ENCODE results near the gene PRKCH. TPM values are rescaled to one million over a fixed set of nuclear protein-coding genes. Genes with fewer than 3 reads are reported as not detected.
"Not testable (repeated sequence)": the region's sequence is repeated elsewhere in the genome, so short reads cannot be mapped to it uniquely, and the experiment has no call there.

Gene PRKCH
- polyA plus RNA-seq, 3 donors, result 5.1 to 19.7 (median 10.1) TPM

DNA sequence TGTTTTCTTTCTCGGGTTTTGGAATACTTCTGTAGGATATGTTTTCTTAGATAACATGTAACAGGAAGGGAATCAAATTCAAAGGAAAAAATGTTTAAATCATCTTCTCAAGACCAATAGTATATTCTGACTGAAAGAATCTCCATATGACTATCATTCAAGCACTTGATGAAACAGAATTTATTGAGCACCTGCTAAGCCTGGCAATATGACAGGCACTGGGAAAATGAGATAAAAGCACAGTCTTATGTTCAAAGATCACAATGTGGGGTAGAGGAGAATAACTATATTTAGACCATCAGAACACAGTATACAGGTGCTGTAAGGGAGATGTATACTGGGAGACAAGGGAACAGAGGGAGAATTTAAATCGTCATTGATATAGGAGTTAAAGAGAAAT, 21.2 kb upstream of the PRKCH start:
- no peak overlapping the region for H3K27ac ChIP-seq (ENCODE audit: low read depth, low read length)
- WGBS, 3 donors, result 38 to 49% (median 43%) methylated on average over 2 of the region's 2 CpGs

DNA sequence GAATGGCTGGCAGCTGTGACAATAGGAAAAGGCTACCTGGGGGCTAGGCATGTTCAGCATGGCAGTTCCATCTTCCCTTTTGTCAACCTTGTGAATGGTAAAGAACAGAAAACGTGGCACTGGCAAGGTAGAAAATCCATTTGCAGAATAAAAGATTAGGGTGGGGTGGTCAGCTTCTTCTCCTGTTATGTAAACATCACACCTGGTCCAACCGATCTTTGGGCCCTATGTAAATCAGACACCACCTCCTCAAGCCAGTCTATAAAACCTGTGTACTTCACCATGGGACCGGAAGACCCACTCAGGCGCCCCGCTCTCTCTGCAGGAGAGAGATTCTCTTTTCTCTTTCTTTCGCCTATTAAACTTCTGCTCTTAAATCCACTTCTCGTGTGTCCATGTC, 20.6 kb upstream of the PRKCH start:
- WGBS, 3 donors, result 88 to 89% (median 89%) methylated on average over 7 of the region's 7 CpGs
- H3K27ac ChIP-seq (ENCODE audit: low read depth, low read length), result no peak overlapping the region

DNA sequence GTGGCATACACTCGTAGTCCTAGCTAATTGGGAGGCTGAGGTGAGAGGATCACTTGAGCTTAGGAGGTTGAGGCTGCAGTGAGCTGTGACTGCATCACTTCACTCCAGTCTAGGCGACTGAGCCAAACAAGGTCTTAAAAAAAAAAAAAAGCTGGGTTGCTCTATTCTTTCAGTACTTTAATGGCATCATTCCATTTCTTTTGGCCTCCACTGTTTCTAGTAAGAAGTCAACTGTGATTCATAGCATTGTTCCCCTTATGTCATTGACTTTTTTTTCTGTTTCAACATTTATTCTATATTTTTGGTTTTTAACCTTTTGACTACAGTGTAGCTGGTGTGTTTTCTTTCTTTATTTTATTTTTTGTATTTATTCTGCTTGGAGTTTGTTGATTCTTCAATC, 16.7 kb upstream of the PRKCH start:
- WGBS, 3 donors, result 93 to 97% (median 94%) methylated on average over 2 of the region's 2 CpGs
- H3K27ac ChIP-seq (ENCODE audit: low read depth, low read length), result no peak overlapping the region

DNA sequence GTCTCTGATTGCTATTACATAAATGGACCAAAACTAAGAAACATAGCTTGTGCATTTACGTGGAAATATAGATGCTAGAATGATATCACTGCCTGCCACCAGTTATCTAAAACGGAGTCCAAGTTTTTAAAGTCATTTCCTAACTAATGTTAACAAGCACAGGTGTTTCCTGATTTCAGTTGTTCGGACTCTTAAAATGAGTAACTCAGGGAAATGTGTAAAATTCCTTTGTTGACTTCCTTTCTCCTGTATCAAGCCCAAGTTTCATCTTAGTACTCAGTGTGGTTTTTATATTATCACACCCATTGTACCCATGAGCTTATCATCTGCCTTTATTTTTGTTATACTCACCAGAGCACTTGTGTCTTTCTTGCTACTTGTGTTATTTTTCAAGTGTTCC, 13.2 kb upstream of the PRKCH start:
- H3K27ac ChIP-seq (ENCODE audit: low read depth, low read length), result no peak overlapping the region
- 25 to 39% (median 38%) methylated on average over 3 of the region's 3 CpGs for WGBS, 3 donors

DNA sequence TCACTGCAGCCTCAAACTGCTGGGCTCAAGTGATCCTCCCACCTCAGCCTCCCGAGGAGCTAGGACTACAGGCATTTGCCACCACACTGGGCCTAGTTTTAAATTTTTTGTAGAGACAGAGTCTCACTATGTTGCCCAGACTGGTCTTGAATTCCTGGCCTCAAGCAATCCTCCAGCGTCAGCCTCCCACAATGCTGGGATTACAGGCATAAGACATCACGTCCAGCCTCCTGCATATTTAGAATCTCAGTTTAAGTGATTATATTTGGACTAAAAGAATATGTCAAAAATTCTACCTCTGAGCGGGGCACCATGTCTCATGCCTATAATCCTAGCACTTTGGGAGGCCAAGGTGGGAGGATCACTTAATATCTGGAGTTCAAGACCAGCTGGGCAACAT, 12.7 kb upstream of the PRKCH start:
- 82 to 96% (median 89%) methylated on average over 4 of the region's 4 CpGs for WGBS, 3 donors
- not testable (repeated sequence) for H3K27ac ChIP-seq (ENCODE audit: low read depth, low read length)

DNA sequence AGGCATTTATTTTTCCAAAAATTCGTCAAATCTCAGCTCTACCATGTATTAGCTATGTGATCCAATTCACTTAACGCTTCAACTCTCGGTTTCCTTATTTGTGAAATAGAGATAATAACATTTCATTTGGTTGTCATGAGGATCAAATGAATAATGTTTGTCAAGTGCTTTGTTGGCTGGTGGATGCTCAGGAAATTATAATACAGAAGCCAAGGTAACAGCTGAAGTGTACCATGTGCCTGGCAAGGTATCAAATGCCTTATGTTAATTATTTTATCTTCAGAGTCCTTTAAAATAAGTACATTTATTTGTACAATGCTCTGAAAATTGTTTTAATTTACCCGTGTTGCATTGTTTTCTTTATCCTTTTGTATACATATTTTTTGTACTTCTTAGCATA, 6.1 kb upstream of the PRKCH start:
- H3K27ac ChIP-seq (ENCODE audit: low read depth, low read length), result no peak overlapping the region
- 83 to 84% (median 84%) methylated on average over 4 of the region's 4 CpGs for WGBS, 3 donors

DNA sequence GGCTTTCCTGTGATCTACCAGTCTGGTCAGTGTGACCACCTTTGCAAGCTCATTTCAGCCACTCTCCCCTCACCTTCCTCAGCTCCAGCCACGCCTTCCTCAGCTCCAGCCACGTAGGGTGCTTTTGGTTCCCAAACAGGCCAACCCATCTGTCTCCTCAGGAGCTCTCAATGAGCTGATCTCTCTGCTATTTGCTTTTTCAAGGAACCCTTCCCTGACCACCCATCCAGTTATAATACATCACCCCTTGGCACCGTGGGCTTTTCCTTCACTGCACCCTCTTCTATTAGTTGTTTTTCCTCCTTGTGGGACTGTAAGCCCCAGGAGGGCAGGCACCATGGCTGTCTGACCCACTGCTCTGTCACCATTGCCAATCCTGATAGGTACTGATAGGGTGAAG, 2.3 kb upstream of the PRKCH start:
- WGBS, 3 donors, result 86 to 89% (median 89%) methylated on average over 3 of the region's 3 CpGs
- no peak overlapping the region for H3K27ac ChIP-seq (ENCODE audit: low read depth, low read length)

DNA sequence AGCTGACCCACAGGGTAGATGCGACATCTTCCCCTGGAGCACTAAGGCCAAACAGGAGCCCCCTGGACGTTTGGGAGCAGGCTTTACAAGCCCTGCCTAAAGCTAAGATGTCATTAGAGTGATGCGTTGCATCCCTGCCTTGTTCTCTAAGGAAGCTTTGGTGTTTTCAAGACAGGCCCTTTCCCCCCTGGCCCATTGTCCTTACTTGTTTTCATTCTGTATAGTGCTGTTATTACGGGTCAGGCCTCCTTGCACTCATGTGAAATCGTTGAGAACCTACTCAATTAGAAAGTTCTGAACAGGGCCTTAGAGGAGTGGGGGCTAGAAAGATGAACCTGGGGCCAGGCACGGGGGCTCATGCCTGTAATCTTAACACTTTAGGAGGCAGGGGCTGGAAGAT, 1.7 kb upstream of the PRKCH start:
- 81 to 87% (median 86%) methylated on average over 6 of the region's 6 CpGs for WGBS, 3 donors
- H3K27ac ChIP-seq (ENCODE audit: low read depth, low read length), result no peak overlapping the region

DNA sequence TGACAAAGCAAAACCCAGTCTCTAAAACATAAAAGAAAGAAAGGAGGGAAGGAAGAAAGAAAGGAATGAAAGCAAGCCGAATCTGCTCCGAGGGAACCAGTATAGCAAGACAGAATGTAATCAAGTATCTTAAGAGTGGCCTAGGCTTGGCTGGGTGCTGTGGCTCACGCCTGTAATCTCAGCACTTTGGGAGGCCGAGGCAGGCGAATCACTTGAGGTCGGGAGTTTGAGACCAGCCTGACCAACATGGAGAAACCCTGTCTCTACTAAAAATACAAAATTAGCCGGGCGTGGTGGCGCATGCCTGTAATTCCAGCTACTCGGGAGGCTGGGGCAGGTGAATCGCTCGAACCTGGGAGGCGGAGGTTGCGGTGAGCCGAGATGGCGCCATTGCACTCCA, 1.2 kb upstream of the PRKCH start:
- 90 to 94% (median 91%) methylated on average over 16 of the region's 16 CpGs for WGBS, 3 donors

DNA sequence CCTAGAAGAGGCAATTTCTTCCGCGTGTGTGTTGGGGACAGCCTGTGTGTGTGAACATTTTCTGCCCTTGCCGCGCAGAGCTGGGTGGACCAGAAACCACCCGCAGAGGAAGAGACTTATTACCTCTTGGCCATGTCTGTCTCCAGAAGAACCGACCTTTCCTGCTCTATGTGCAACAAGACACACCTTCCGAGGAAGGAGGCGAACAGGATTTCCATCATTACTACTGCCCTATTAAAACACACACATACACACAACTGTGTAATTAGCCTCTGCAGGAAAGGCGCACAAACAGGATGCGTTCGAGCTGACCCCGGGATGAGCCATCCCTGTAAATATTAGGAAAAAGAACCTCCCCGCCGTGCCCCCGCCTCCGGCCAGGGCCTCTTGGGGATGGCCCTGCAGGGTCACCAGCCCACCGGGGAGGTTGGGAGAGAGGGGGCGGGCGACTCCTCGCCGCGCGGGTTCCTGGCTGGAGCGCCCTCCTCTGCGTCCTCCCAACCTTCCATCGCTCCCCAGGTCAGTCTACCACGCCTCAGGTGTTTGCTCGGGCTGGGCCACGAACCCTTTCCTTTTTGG, 484 bp upstream of the PRKCH start:
- 27 to 34% (median 28%) methylated on average over 23 to 29 of the region's 29 CpGs for WGBS, 3 donors
- H3K27ac ChIP-seq (ENCODE audit: low read depth, low read length), result no peak overlapping the region

More for the DNA sequence above, 1.2 kb upstream of the PRKCH start:
- H3K27ac ChIP-seq (ENCODE audit: low read depth, low read length), result not testable (repeated sequence)

DNA sequence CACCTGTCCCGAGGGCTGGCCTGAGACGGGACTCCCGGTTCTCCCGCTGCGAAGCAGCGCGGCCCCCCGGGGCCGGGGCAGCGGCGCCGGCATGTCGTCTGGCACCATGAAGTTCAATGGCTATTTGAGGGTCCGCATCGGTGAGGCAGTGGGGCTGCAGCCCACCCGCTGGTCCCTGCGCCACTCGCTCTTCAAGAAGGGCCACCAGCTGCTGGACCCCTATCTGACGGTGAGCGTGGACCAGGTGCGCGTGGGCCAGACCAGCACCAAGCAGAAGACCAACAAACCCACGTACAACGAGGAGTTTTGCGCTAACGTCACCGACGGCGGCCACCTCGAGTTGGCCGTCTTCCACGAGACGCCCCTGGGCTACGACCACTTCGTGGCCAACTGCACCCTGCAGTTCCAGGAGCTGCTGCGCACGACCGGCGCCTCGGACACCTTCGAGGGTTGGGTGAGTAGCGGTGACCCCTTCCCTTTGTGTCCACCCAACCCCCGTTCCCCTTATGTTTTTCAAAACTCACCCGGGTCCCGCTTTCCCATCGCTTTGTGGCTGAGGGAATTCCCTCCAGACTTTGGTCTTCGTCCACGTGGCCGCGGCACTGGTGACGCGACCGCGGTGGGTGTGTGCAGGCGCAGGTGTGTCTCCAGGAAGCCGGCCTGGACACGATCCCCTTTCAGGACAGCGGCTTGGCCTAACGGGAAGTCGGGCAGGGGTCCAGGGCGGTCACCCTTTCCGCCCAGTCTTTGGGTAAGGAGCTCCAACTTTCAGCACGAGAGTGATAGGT, 826 bp downstream of the PRKCH start:
- no peak overlapping the region for H3K27ac ChIP-seq (ENCODE audit: low read depth, low read length)

DNA sequence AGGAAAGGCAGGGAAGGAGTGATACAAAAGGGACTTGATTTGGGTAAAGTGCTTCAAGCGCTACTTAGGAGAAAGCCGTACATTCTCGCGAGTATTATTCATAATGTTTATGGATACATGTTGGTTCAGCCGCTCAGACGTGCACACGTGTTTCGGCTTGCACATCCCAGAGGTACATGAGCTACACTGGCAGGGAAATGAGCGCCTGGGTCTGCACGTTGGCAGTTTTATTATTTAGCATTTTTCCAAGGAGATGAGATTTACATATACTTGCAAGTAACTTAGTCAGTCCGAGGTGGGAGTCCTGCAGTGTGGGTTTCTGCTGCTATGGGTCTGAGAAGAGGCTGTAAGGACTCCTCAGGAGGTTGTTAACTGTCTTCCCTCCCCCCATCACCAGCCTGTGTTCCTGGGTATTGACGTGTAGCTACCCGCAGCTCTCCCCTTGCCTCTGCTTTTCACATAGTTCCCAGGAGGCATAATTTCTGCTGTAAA, 1.5 kb downstream of the PRKCH start:
- WGBS, 3 donors, result 4 to 13% (median 11%) methylated on average over 13 of the region's 13 CpGs
- H3K27ac ChIP-seq (ENCODE audit: low read depth, low read length), result no peak overlapping the region

More for the DNA sequence above, 826 bp downstream of the PRKCH start:
- 1 to 2% (median 1%) methylated on average over 51 to 63 of the region's 63 CpGs for WGBS, 3 donors

DNA sequence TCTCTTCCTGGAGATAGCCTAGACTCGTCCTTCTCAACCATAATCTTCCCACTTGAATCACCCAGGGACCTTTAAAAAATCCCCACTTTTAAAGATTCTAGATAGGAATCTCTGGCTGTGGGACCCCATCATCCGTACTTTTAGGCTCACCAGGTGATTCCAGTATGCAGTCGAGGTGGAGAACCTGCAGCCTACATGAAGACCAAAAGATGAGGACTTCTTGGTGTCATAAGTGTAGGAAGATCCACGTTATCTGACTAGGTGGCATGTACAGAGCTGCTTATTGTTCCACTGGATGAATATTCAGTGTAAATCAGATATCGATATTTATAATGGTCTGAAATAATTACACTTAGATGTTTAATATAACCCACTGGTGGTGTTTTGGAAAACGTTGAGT, 2.6 kb downstream of the PRKCH start:
- WGBS, 3 donors, result 68 to 76% (median 71%) methylated on average over 6 of the region's 6 CpGs
- no peak overlapping the region for H3K27ac ChIP-seq (ENCODE audit: low read depth, low read length)

DNA sequence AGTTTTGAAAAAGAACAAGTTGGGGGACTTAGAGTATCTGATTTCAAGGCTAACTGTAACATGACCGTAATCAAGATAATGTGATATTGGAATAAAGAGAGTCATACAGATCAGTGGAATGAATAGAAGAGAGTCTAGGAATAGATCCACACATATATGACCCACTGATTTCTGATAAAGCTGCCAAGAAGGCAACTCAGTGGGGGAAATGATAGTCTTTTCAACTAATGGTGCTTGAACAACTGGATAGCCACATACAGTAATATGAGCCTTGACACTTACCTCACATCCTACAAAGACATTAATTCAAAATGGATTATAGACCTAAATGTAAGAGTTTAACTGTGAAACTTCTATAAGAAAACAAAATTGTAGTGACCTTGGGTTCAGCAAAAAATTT, 3.8 kb downstream of the PRKCH start:
- no peak overlapping the region for H3K27ac ChIP-seq (ENCODE audit: low read depth, low read length)

DNA sequence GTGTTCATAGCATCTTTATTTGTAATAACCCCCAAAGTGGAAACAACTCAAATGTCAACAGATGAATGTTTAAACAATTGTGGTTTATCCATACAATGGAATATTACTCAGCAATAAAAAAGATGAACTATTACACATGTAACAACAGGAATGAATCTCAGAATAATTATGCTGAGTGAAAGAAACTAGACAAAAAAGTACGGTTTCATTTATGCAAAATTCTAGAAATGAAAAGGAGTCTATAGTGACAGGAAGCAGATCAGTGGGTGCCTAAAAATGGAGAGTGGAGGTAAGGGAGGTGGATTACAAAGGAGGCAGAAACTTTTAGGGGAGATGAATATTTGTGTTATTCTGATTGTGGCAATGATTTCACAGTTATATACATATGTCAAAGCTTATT, 4.8 kb downstream of the PRKCH start:
- 89 to 94% (median 94%) methylated on average over 1 of the region's 1 CpG for WGBS, 3 donors
- no peak overlapping the region for H3K27ac ChIP-seq (ENCODE audit: low read depth, low read length)

More for the DNA sequence above, 3.8 kb downstream of the PRKCH start:
- WGBS, 3 donors, result 84 to 94% (median 89%) methylated on average over 1 of the region's 1 CpG

DNA sequence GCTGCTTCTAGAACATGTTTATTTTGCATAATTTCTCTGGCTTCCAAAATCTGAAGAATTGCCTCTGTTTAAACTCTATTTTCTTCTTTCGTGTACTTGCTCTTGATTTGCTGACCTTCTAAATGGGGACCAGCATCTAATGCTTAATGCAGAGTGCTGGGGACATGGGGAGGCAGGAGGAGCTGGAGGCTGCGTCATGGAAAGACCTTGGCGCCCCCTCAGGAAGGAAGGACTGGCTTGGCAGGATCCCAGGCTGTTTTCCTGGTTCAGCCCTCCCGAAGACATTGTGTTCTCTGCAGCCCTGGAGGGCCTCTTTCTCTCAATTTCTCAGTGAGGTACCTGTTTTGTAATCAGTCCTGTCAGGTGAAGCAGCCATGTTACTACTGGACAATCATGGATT, 5.5 kb downstream of the PRKCH start:
- H3K27ac ChIP-seq (ENCODE audit: low read depth, low read length), result no peak overlapping the region
- 13 to 25% (median 18%) methylated on average over 4 of the region's 4 CpGs for WGBS, 3 donors

DNA sequence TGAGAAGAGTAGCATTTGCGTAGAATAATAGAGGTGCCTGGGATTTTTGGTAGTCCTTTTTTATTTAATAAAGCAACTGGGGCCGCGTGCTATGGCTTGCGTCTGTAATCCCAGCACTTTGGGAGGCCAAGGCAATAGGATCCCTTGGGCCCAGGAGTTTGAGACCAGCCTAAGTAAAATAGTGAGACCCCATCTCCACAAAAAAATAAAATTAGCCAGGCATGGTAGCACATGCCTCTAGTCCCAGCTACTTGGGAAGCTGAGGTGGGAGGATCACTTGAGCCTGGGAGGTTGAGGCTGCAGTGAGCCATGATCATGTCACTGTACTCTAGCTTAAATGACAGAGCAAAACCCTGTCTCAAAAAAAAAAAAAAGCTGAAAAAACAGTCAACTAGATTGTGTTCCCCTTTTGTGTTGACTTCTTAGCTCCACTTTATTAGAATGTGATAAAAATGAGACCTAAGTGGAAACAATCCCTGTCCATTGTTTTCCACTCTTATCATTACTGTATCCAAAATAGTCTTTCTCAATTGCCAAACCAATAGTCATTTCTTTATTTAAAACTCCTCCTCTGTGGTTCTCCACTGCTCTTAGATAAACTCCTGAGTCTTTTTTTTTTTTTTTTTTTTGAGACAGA, 7.4 kb downstream of the PRKCH start:
- no peak overlapping the region for H3K27ac ChIP-seq (ENCODE audit: low read depth, low read length)

DNA sequence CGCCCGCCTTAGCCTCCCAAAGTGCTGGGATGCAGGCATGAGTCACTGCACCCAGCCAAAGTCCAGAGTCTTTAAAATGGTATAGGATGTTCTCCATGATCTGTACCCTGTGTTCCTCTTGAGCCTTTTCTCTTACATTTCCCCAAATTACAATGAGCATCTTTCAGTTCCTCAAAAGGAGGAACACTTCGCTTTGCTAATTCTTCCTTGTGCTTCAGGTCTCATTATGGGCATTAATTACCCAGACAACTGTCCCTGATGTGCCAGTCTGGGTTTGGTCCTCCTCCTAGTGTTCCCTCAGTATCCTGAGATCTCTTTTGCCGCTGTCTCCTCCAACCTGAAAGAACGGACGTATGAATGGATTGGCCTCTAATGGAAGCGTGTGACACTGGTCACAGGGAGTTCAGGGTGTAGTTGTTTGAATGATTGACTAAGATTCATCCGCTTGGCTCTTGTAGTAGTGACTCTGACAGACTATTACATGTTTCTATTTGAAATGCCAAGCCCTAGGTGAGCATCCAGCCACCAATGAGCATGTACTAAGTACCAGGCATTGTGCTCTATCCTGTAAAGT, 8.2 kb downstream of the PRKCH start:
- H3K27ac ChIP-seq (ENCODE audit: low read depth, low read length), result no peak overlapping the region
- WGBS, 3 donors, result 79 to 90% (median 84%) methylated on average over 8 of the region's 8 CpGs

More for the DNA sequence above, 7.4 kb downstream of the PRKCH start:
- WGBS, 3 donors, result 93 to 94% (median 94%) methylated on average over 4 of the region's 4 CpGs

DNA sequence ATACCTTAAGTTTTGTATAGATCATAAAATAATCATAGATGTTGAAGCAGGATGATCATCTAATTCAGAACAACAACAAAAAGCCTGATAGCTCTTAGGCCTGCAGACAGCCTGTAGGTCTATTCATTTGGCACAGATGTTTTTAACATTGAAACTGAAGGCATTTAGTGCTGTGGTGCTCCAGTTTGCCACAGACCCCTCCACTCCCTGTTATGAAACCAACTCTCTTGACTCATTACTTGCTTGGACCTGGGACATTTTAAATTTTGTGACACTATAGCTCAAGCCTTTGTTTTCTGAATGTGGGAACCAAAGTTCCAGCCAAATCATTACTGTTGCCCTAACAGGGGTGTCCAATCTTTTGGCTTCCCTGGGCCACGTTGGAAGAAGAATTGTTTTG, 9.1 kb downstream of the PRKCH start:
- no peak overlapping the region for H3K27ac ChIP-seq (ENCODE audit: low read depth, low read length)
- WGBS, 3 donors, result 69 to 81% (median 79%) methylated on average over 1 of the region's 1 CpG
